ENCODE results near the gene EXOC4. TPM values are rescaled to one million over a fixed set of nuclear protein-coding genes. Genes with fewer than 3 reads are reported as not detected.
A peak's percentile ranks its signal among the peaks of the same experiment; 100 is the strongest.

The EXOC4 gene
- total RNA-seq, 4 donors from 2014 or later: 36.9 to 78.0 (median 52.2) TPM

DNA sequence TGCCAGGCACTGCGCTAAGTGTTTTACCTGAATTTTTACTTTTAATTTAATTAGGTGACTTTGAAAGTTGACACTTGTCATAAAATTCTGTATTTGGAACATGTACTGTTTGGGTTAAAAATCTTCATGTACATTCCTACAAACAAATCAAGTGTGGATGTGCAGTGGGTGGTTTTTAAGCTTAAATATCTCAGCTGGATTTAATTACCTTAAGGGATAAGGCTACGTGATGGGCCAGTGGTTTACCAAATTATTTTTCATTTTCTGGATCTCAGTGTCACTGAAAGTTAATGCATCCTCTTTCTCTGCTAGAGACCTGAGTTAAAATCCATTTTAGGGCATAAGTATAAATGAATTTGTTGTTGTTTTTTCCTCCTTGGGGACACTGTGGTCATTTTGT, 51.1 kb downstream of the EXOC4 start:
- Histone ChIP-seq H3K27ac (peak overlapping the region in 2 of 4 donors; percentile 20 to 49), H3K27me3 (no peaks in the 10 kb centered on the region), H3K9me3 (no peaks in the 10 kb centered on the region), H3K4me3 (no peak overlapping the region), H3K4me1 (peaks cover 48 to 54% of the 10 kb centered on the region in 2 donors), H3K36me3 (peaks cover 0 to 22% of the 10 kb centered on the region in 2 donors)
- no peak for DNase-seq
- intact Hi-C loops (cut with DNase I; ENCODE audit: low total_unique reads): no loop called here
- in situ Hi-C loops (cut with MboI; ENCODE audit: low sequenced_read_pairs in 4 of 4): no loop called here
- TF ChIP-seq, protein P1, sequence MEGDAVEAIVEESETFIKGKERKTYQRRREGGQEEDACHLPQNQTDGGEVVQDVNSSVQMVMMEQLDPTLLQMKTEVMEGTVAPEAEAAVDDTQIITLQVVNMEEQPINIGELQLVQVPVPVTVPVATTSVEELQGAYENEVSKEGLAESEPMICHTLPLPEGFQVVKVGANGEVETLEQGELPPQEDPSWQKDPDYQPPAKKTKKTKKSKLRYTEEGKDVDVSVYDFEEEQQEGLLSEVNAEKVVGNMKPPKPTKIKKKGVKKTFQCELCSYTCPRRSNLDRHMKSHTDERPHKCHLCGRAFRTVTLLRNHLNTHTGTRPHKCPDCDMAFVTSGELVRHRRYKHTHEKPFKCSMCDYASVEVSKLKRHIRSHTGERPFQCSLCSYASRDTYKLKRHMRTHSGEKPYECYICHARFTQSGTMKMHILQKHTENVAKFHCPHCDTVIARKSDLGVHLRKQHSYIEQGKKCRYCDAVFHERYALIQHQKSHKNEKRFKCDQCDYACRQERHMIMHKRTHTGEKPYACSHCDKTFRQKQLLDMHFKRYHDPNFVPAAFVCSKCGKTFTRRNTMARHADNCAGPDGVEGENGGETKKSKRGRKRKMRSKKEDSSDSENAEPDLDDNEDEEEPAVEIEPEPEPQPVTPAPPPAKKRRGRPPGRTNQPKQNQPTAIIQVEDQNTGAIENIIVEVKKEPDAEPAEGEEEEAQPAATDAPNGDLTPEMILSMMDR (IDR thresholded peaks at IDR 0.05 in 4 of 5, conservative IDR thresholded peaks at IDR 0.05 in 1 of 5): no peak
- no peak for TF ChIP-seq POLR2A (IDR thresholded peaks at IDR 0.05)
- no peak for ATAC-seq

DNA sequence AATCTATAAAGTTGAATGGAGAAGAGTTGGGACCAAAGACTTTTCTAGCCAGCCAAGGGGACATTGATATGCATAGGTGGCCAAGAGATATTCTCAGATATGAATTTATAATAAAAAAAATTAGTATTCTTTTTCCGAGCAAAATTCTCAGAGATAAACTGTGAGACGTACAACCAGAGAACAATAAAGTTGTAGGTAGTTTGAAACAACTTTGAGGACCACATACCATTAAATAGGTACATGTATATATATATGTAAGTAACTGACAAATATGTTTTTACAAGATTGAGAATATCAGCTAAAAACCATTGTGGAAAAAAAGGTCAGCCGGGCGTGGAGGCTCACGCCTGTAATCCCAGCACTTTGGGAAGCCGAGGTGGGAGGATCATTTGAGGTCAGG, 56.5 kb downstream of the EXOC4 start:
- no peak for ATAC-seq
- Histone ChIP-seq H3K27me3 (no peaks in the 10 kb centered on the region), H3K27ac (no peak overlapping the region), H3K9me3 (no peaks in the 10 kb centered on the region), H3K36me3 (peaks cover 0 to 22% of the 10 kb centered on the region in 2 donors), H3K4me1 (peaks cover under 1 to 5% of the 10 kb centered on the region in 2 donors), H3K4me3 (no peak overlapping the region)
- intact Hi-C loops (cut with DNase I; ENCODE audit: low total_unique reads): no loop called here
- TF ChIP-seq POLR2A (IDR thresholded peaks at IDR 0.05): no peak
- TF ChIP-seq, protein P1 (IDR thresholded peaks at IDR 0.05 in 4 of 5, conservative IDR thresholded peaks at IDR 0.05 in 1 of 5): no peak
- DNase-seq: no peak
- in situ Hi-C loops (cut with MboI; ENCODE audit: low sequenced_read_pairs in 4 of 4): no loop called here

DNA sequence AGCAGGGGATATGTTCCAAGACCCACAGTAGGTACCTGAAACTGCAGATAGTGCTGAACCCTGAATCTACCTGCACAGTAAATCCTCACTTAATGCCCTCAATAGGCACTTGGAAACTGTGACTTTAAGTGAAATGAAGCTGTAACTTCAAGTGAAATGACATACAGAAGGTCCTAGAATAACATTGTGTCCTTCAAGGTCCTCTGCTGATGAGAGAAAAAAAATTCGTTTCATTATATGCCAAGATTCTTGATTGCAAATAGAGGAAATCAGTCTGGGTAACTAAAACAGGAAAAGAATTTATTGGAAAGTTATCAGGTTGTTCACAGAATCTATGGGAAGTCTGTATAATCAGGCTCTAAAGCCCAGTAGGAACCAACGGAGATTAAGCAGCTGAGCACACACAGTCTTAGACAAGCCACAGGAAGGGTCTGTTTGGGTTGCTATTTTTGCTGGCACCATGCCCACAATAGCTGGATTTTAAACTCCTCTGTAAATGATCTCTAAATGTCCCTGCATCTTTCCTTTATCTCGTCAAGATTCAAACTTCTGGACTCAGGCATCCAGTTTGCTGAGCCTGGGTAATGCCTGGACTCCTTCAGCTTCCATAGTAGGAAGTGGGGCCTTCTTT, 57.5 kb downstream of the EXOC4 start:
- ATAC-seq: no peak
- TF ChIP-seq, protein P1 (IDR thresholded peaks at IDR 0.05 in 4 of 5, conservative IDR thresholded peaks at IDR 0.05 in 1 of 5): no peak
- no peak for TF ChIP-seq POLR2A (IDR thresholded peaks at IDR 0.05)
- Histone ChIP-seq H3K4me3 (no peak overlapping the region), H3K36me3 (peaks cover 0 to 22% of the 10 kb centered on the region in 2 donors), H3K27me3 (no peaks in the 10 kb centered on the region), H3K27ac (no peak overlapping the region), H3K9me3 (no peaks in the 10 kb centered on the region), H3K4me1 (peaks cover 0 to 3% of the 10 kb centered on the region in 2 donors)
- in situ Hi-C loops (cut with MboI; ENCODE audit: low sequenced_read_pairs in 4 of 4): no loop called here
- intact Hi-C loops (cut with DNase I; ENCODE audit: low total_unique reads): no loop called here
- DNase-seq: no peak

DNA sequence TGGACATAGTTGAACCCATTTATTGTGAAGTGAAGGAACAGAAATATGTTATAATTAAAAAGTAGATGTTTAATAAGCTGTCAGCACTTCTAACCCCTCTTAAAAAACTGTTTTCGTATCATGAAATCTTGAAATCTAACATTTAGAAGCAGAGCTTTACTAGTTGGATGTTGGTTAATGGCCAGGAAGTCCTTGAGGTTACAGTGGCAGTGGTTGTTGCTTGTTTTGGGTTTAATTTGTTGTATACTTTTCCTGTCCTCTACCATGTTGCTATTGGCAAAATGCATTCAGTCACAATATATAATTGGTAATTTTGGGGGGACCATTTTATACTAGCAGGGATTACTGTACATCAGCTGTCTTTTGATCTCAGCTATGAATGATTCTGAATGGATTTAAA, 60.7 kb downstream of the EXOC4 start:
- intact Hi-C loops (cut with DNase I; ENCODE audit: low total_unique reads) (no loop called here), in situ Hi-C loops (cut with MboI; ENCODE audit: low sequenced_read_pairs in 4 of 4) (no loop called here)
- H3K9me3 ChIP-seq: no peaks in the 10 kb centered on the region
- H3K27ac ChIP-seq: no peak overlapping the region
- TF ChIP-seq POLR2A (IDR thresholded peaks at IDR 0.05): no peak
- TF ChIP-seq, protein P1 (IDR thresholded peaks at IDR 0.05 in 4 of 5, conservative IDR thresholded peaks at IDR 0.05 in 1 of 5): no peak
- H3K4me1 ChIP-seq: peaks cover 0 to 8% of the 10 kb centered on the region in 2 donors
- no peaks in the 10 kb centered on the region for H3K27me3 ChIP-seq
- no peak for ATAC-seq
- no peak for DNase-seq
- no peak overlapping the region for H3K4me3 ChIP-seq
- H3K36me3 ChIP-seq: peaks cover 0 to under 1% of the 10 kb centered on the region in 2 donors

DNA sequence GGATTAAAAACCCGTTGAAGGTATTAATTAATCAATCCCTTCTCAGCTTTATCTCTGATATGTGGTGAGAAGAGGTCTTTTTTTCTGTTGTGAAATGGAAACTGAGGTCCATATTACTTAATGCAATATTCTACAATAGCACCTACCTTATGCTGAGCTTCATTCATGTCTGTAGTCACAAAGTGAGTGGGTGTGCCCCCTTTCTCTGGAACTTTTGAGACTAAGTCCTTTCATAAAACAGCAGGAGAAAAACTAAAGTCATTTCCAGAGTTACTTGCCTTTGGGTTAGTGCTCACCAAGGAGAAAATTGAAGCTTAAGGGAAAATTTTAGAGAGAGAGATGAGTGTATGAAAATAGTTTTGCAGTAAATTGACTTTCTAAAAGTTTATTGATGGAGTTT, 61.2 kb downstream of the EXOC4 start:
- H3K9me3 ChIP-seq: no peaks in the 10 kb centered on the region
- H3K4me3 ChIP-seq: no peak overlapping the region
- H3K4me1 ChIP-seq: peaks cover 0 to 8% of the 10 kb centered on the region in 2 donors
- H3K27me3 ChIP-seq: no peaks in the 10 kb centered on the region
- DNase-seq: no peak
- intact Hi-C loops (cut with DNase I; ENCODE audit: low total_unique reads): no loop called here
- no peak for TF ChIP-seq POLR2A (IDR thresholded peaks at IDR 0.05)
- no peak overlapping the region for H3K27ac ChIP-seq
- no peak for ATAC-seq
- no peaks in the 10 kb centered on the region for H3K36me3 ChIP-seq
- in situ Hi-C loops (cut with MboI; ENCODE audit: low sequenced_read_pairs in 4 of 4): no loop called here

All from gastrocnemius medialis (tissue), 4 donors.